DOHH2 (cell line): Measurements from ENCODE around the gene RGS3.

ENCODE experiments used
- H3F3A ChIP-seq: fragments of 200-600 bp; sonication (generic), shearing (Covaris generic); 2 replicates; pipeline ENCODE4 v1.6.0; 2016; ENCODE audit warnings: antibody characterized with exemption, mild to moderate bottlenecking; ENCODE audit not compliant: control insufficient read depth, insufficient read depth
- H3K27ac ChIP-seq: fragments of 200-600 bp; sonication (generic); 2 replicates; pipeline ENCODE4 v1.5.1; 2014; ENCODE audit warnings: low read depth, mild to moderate bottlenecking, low read length, moderate library complexity
- H3K27me3 ChIP-seq: fragments of 200-600 bp; sonication (generic); 2 replicates; pipeline ENCODE4 v1.6.1; 2014; ENCODE audit warnings: mild to moderate bottlenecking, low read length, mixed read lengths; ENCODE audit not compliant: control insufficient read depth
- H3K36me3 ChIP-seq: fragments of 200-600 bp; sonication (generic); 2 replicates; pipeline ENCODE4 v1.6.1; 2014; ENCODE audit warnings: mild to moderate bottlenecking, low read length, moderate library complexity, mixed read lengths; ENCODE audit not compliant: control insufficient read depth
- H3K4me1 ChIP-seq: fragments of 200-600 bp; sonication (generic); 2 replicates; pipeline ENCODE4 v1.6.1; 2014; ENCODE audit warnings: mild to moderate bottlenecking, low read length, mixed read lengths; ENCODE audit not compliant: control insufficient read depth
- H3K4me2 ChIP-seq: fragments of 200-600 bp; sonication (generic); 2 replicates; pipeline ENCODE4 v1.6.0; 2014; ENCODE audit warnings: mild to moderate bottlenecking, low read length, moderate library complexity
- H3K4me3 ChIP-seq: fragments of 200-600 bp; sonication (generic); 2 replicates; pipeline ENCODE4 v1.5.1; 2014; ENCODE audit warnings: mild to moderate bottlenecking, low read length, mixed read lengths
- H3K79me2 ChIP-seq: fragments of 200-600 bp; sonication (generic); 2 replicates; pipeline ENCODE4 v1.6.1; 2014; ENCODE audit warnings: mild to moderate bottlenecking, low read length, mixed read lengths; ENCODE audit not compliant: control insufficient read depth
- H3K9me2 ChIP-seq: fragments of 200-600 bp; sonication (generic); replicated peaks from 2 replicates; pipeline ENCODE4 v1.6.1; 2014; ENCODE audit warnings: mild to moderate bottlenecking, low read length, mixed read lengths; ENCODE audit not compliant: control insufficient read depth
- H3K9me3 ChIP-seq: fragments of 200-600 bp; sonication (generic); 2 replicates; pipeline ENCODE4 v1.6.1; 2014; ENCODE audit warnings: antibody characterized with exemption, low read length, mixed read lengths; ENCODE audit not compliant: control insufficient read depth, insufficient read depth
- H4K20me1 ChIP-seq: fragments of 200-600 bp; sonication (generic); 2 replicates; pipeline ENCODE4 v1.6.0; 2014; ENCODE audit warnings: low read depth, mild to moderate bottlenecking, antibody characterized with exemption, low read length, moderate library complexity; ENCODE audit not compliant: control insufficient read depth, insufficient read depth
- EZH2phosphoT487 ChIP-seq: fragments of 200-600 bp; sonication (generic); IDR thresholded peaks from 2 replicates; pipeline ENCODE4 v1.6.1; 2017; ENCODE audit warnings: borderline replicate concordance, mild to moderate bottlenecking, antibody characterized with exemption, low read length, moderate library complexity, mixed read lengths
- TF ChIP-seq, protein P1 (sequence below): fragments of 200-600 bp; sonication (generic); IDR thresholded peaks from one replicate; pipeline ENCODE4 v1.5.1; 2014; ENCODE audit warnings: antibody characterized with exemption, mild to moderate bottlenecking, low read depth, low read length; ENCODE audit not compliant: poor library complexity, severe bottlenecking

Gene RGS3

DNA sequence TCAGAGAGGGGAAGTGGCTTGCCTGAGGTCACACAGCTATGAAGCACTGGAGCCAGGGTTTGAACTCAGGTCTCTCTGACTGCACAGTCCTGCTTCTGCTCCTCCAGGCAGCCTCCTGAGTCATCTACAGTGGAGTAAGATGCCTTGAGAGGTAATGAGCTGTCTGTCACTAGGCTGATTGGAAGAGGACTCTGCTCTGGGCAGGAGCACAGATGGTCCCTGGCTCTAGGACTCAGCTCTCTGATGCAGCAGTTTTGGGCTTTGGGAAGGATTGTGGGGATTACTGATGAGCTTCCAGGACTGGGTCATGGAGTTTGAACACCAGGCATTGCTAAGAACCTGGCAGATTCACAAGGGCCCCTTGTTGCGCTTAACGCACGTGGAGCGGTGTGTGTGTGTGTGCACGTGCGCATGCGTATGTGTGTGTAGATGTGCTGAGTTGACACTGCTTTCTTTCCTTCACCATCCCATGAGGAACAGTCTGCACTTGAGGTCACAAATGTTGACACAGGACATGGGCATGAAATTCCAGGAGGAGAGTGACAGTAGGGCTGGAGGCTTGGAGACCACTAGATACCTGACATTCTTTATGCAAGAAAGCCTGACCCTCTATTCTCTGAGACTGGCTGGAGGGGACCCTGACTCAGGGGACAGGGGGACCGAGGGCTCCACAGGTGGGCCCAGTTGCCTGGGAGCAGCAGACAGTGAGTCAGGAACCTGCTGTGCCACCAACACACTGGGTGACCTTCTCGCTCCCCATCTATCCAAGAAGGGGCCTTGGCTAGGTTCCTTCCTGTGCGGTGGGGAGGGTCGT is 170.5 kb downstream of the RGS3 start:
- H3K79me2 ChIP-seq: no peaks in the 10 kb centered on the region
- no peaks in the 10 kb centered on the region for H3F3A ChIP-seq
- H3K4me1 ChIP-seq: no peaks in the 10 kb centered on the region
- no peaks in the 10 kb centered on the region for H3K9me2 ChIP-seq
- H3K4me3 ChIP-seq: no peak overlapping the region
- TF ChIP-seq, protein P1, sequence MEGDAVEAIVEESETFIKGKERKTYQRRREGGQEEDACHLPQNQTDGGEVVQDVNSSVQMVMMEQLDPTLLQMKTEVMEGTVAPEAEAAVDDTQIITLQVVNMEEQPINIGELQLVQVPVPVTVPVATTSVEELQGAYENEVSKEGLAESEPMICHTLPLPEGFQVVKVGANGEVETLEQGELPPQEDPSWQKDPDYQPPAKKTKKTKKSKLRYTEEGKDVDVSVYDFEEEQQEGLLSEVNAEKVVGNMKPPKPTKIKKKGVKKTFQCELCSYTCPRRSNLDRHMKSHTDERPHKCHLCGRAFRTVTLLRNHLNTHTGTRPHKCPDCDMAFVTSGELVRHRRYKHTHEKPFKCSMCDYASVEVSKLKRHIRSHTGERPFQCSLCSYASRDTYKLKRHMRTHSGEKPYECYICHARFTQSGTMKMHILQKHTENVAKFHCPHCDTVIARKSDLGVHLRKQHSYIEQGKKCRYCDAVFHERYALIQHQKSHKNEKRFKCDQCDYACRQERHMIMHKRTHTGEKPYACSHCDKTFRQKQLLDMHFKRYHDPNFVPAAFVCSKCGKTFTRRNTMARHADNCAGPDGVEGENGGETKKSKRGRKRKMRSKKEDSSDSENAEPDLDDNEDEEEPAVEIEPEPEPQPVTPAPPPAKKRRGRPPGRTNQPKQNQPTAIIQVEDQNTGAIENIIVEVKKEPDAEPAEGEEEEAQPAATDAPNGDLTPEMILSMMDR: no peak
- TF ChIP-seq EZH2phosphoT487: no peak
- no peaks in the 10 kb centered on the region for H3K36me3 ChIP-seq
- no peak overlapping the region for H3K4me2 ChIP-seq
- H3K27me3 ChIP-seq: peaks cover 4% of the 10 kb centered on the region; the same call in 1 of the 2 replicates
- no peak overlapping the region for H3K27ac ChIP-seq
- H3K9me3 ChIP-seq: no peaks in the 10 kb centered on the region
- H4K20me1 ChIP-seq: no peaks in the 10 kb centered on the region

DNA sequence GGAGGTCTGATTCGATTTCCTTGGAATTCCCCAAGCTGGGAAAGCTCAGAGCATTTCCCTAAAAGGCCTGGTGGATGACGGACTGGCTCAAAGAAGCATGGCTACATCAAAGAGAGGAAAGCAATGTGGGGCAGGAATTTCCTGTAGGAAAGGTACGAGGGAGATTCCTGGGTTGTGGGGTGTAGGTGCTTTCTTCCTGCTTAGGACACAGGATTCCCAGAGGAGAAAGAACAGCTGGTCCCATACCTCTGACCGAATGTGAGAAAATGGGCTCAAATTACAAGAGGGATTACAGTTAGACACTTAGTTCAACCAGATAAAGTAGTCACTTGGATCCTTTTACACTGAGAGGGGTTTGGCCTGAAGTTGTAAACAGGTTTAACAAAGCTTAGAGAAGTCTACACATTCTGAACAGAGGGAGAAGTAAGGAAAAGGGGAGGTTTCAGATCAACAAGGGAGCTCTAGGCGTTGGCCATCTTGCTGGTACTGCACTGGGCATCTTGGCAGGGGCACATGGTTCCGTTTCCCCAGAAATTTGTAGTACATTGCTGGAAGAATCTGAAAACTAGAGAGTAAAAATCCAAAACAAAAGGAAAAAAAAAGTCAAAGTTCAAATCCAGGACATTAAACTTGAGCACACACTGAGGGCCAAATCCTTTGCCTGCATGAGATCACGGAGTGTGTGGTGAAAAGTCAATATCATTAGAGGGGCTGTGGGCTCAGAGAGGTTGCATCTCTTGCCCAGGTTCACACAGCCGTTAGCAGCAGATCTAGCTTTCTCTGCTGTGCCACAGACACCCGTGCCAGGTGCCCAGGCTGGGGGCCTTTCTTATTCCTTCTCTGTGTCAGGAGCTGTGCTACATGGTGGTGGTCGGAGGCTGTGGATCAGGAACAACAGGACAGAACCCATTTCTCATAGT is 171.3 kb downstream of the RGS3 start:
- Histone ChIP-seq H3K27ac (no peak overlapping the region), H3F3A (no peaks in the 10 kb centered on the region), H3K79me2 (no peaks in the 10 kb centered on the region), H3K9me2 (no peaks in the 10 kb centered on the region), H3K27me3 (peaks cover 4% of the 10 kb centered on the region; the same call in 1 of the 2 replicates), H3K36me3 (no peaks in the 10 kb centered on the region), H3K4me3 (no peak overlapping the region), H3K4me2 (no peak overlapping the region), H3K4me1 (no peaks in the 10 kb centered on the region), H4K20me1 (no peaks in the 10 kb centered on the region), H3K9me3 (no peaks in the 10 kb centered on the region)
- no peak for TF ChIP-seq EZH2phosphoT487
- TF ChIP-seq, protein P1: no peak

- no peaks in the 10 kb centered on the region for H3K9me3 ChIP-seq
- TF ChIP-seq, protein P1: no peak
- TF ChIP-seq EZH2phosphoT487: no peak
- no peaks in the 10 kb centered on the region for H3K36me3 ChIP-seq
- H3K4me3 ChIP-seq: no peak overlapping the region
- peaks cover 4% of the 10 kb centered on the region; the same call in 1 of the 2 replicates for H3K27me3 ChIP-seq
- no peaks in the 10 kb centered on the region for H3F3A ChIP-seq
- H3K27ac ChIP-seq: no peak overlapping the region
- no peaks in the 10 kb centered on the region for H3K4me1 ChIP-seq
- no peaks in the 10 kb centered on the region for H3K79me2 ChIP-seq
- H4K20me1 ChIP-seq: no peaks in the 10 kb centered on the region
- no peaks in the 10 kb centered on the region for H3K9me2 ChIP-seq
- no peak overlapping the region for H3K4me2 ChIP-seq
Observed at GRCh38 chr9:113635586-113635985, 172.1 kb downstream of the RGS3 start.
